Right forelimb (tissue), 1 donor: Measurements from ENCODE around the gene GIGYF2.

Source experiments
- DNase-seq: peaks from one replicate; pipeline ENCODE4 v3.0.0-alpha.2; 2018

Gene GIGYF2

DNA sequence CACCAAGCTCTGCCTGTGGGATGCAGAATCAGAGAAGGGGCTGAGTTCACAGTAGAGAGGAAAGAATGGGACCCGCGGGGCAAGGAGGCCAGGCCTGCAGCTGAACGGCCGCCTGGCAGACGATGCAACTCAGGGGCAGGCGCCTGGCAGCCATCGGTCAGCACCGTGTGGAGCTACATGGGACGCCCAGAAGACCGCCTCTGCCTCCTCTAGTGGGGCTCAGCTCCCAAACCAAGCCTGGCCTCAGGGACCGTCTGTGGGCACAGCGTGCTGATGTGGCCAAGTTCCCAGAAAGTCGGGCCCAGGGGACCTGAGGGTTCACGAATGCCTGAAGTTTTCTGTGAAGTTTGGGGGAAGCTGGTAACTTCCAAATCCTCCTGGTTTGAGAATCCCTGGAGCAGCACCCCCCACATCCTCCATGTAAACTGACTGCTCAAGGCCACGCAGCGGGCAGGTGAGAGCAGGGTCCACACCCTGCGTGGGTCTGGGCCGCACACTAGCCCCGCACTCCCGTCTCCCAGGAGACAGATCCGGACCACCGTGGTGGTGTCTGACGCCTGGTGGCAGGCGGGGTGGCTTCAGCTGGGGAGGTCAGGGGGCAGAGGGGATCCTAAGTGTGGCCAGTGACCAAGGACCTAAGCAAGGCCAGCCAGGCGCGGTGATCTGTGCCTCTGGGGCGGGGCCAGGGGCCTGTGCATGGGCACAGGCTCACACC is 187.6 kb downstream of the GIGYF2 start:
- no peak for DNase-seq

DNA sequence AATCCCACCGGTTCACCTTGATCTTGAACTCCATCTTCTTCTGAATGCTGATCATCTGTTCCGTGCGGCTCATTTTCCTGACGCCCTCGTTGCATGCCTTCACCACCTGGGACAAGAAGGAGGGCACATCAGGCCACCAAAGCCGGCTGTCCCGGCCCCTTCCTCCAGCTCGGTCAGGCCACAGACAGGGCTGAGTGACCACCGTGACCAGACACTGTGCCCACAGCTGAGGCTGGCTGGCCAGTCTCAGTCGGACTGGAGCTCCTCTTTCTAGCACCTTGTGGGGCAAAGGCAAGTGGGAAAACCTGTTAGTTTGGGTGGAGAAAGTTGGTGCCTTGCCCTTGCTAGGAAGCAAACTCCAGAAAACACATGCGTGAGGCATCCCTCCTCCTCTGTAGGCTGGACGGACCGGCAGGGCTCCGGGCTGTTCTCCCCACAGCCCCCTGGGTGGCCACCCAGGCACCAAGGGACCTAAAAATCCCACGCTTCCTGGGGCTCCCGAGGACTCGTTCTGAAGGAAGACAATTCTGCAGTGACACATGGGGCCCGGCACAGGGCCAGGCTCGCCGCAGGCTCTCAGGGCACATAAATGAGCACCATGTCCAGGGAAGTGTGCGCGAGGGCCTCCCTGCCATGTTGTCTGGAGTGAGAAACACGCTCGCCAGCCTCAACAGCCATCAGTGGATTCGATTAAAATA is 188.3 kb downstream of the GIGYF2 start:
- no peak for DNase-seq

DNA sequence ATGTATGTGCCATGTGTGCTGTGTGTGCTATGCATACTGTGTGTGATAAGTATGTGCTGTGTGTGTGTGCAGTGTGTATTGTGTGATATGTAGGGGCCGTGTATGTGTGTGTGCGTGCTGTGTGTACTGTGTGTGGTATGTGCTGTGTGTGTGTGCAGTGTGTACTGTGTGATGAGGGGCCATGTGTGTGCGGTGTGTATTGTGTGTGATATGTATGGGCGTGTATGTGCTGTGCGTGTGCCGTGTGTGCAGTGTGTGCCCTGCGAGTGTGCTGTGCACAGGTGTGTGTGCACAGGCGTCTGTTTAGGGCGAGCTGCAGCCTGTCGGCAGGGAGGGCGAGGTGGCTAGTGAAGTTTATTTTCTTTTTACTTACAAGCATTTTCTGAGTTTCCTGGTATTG is 189.0 kb downstream of the GIGYF2 start:
- DNase-seq, result no peak

DNA sequence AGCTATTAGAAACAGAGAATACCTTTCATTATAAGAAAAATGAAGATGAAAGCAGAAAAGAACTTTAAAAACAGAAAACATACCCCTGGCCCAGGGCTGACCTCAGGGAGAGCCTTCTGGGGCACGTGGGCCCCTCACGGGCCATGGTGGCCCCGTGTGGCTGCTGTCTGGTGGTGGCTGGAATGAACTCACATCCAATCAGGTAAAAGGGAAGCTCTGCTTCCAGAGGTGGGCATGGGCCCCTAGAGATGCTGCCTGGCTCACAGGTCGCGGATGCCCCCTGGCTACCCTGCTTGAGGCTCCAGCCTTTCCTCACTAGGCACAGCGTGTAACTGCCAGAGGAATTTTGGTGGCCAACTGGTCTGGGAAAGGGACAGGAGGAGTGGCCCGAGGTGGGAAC is 189.5 kb downstream of the GIGYF2 start:
- no peak for DNase-seq

DNA sequence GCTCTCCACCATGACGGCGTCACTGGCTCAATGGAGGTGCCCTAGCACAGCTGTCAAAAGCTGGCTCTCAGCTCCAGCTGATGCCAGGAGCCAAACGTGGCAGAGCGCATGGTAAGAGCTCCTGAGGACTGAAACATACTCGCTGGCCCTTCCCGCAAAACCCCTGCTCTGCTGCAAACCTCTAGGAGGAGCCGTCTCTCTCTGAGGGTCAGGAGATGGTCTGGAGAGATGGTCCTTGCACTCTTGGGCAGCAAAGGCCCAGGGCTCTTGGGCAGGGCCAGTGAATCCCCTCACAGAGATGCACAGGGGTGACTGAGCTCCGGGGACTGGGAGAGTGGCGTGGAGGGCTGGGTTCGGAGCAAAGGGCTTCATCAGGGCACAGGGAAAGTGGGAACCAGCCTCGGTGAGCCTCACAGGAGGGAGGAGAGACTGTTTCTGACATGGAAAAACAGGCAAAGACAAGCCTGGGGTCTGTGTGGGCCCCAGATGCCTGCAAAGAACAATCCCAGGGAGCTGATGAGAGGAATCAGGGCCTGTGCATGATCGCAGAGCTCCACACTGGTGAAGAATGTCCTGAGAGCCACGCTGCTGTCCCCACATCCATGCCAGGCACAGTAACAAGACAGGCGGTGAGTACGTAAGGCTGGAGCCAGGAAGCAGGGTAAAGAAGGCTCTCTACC is 190.2 kb downstream of the GIGYF2 start:
- no peak for DNase-seq

DNA sequence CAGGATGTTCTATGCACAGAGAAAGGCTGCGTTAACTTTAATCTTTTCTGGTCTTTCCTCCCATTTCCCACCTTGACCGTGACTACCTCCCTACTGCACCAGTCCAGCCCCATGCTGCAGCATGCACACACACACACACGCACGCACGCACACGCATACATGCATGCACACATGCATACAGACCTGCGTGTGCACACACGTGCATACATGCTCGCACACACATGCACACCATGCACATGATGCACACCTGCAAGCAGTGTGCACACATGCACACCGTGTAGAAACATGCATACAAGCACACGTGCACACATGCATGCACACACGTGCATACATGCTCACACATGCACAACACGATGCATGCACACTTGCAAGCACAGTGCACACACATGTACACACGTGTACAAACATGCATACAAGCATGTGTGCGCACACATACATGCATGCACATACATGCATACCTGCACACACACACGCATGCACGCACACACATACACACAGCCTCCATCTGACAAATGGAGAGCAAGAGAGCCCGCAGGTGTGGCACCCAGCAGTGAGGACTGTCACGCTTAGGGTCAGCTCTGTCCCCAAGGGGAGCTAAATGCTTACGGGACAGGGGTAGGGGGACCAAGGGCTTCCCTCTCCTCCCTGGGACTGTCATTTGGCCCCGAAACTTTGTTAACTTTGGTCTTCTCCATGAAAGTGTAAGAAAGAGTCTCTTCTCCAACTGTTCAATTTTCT is 191.1 kb downstream of the GIGYF2 start:
- DNase-seq, result no peak

DNA sequence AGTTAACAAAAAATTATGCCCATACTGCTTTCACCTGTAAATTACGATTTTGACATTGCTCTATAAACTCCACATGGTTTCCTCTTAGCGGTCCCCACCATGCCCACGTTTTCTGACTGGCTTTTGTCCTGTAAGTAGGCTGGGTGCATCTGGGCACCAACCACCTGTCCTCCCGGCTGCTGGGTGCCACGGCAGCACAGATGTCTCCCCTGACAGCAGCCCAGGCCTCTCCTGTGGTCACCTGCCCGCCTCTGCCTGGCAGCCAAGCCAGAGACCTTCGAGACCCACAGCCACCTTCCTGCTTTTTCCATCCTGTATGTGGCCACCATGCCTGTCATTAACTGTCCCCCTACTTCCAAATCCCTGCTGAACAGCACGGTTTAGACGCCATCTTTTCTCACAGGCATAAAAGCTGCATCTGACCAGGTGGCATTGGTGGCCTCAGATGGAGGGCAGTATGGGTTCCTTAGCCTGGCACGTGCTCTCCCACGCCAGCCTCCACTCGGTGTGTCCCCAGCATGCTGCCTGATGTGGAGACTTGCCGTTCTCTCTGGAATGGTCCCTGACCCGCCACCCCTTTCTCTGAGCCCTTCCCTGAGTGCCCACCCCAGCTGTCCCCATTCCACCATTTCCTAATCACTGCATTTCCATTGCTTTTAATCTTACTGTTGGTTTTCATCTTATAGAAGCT is 191.9 kb downstream of the GIGYF2 start:
- DNase-seq, result no peak

DNA sequence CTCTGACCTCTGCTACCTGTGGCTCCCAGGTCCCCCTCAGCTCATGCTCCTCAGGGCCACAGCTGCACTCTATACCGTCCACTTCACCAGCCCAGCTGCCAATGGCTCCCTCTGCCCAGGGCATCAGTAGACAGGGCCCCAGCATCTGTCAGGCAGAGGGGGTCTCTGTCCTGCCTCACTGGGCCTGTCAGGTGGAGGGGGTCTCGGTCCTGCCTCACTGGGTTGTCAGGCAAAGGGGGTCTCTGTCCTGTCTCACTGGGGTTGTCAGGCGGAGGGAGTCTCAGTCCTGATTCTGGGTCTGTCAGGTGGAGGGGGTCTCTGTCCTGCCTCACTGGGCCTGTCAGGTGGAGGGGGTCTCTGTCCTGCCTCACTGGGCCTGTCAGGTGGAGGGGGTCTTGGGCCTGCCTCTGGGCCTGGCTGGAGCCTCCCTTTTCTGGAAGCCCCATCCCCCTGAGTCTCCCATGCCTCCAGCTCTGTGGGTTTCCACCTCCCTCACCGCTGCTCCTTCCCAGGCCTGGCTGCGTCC is 192.8 kb downstream of the GIGYF2 start:
- no peak for DNase-seq

DNA sequence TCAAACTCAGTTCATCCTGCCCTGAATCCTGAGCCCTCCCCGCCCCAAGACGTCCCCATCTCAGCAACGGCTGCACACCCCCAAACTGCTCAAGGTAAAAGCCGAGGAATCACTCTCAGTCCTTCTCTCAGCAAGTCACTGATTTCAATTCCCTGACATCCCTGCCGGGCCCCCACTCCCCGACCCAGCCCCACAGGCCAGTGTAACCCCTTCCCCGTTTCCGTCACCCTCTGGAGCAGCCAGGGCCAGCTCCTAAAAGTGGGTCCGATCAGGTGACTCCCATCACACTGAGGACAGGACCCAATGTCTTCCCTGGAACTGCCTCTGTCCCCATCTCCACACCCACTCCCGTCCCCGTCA is 193.4 kb downstream of the GIGYF2 start:
- DNase-seq, result no peak

DNA sequence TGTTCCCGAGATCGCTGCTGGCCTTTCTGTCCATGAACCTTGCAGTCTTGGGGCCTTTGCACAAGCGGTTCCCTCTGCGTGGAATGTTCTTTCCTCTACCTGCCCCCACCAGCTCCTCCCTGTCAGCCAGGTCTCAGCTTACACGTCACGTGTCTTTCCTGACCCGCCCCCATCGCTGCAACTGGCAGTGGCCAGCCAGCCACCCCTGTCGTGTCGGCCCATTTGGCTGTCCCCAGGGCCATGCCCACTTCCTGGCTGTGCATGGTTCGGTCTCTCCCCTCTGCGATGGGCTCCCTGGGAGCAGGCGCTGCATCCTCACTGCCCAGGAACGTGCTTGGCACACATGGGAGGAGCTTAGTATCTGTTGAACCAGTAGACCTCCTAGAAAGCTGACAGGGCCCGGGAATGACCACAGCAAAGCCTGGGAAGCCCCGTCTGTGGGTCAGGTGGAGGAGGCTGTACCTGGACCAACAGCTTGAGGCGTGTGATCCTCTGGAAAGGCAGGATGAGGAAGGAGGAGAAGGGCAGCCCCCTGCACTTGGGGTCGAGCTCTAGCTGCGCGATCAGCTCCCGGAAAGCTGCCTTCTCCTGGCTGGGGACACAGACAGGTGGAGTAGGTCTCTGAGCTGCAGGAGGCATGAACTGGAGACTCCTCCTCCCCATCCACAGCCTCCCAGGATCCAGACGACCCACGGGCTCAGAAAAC is 193.9 kb downstream of the GIGYF2 start:
- DNase-seq, result no peak

DNA sequence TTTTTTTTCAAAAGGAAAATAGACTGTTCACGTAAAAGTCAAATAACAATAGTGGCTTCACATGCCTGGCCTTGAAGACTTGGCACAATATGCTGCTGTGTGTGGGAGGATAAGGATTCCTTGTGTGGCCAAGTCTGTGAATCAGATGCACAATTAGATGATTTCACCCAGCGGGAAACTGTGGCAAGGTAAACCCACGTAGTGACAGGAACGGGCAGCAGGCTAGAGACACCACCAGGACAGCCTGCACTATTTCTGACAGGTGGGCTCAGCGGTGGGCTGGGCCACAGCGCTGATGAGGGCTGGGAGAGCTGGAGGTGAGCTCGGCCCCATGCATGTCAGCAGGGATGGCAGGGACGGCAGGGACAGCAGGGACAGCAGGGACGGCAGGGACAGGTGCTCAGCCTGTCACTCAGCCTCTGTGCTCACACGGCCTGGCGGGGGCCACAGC is 194.5 kb downstream of the GIGYF2 start:
- DNase-seq, result no peak

DNA sequence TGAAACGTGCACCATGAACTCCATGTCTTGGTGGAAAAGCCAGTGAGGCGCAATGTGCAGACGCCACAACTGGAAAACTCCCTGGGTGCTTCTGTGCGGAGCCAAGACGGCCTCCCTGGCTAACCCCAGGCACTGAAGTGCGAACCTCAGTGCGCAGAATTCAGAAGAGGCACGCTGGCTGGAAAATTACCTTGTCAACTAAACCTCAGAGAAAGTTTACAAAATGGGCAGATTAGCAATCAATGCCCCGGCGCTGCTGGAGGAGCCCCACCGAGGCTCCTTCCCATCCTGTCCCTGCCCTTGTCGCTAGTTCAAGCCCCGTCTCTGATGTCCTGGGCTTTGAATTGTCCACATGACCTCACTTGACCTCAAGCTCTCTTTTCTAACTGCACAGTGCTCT is 195.1 kb downstream of the GIGYF2 start:
- no peak for DNase-seq

DNA sequence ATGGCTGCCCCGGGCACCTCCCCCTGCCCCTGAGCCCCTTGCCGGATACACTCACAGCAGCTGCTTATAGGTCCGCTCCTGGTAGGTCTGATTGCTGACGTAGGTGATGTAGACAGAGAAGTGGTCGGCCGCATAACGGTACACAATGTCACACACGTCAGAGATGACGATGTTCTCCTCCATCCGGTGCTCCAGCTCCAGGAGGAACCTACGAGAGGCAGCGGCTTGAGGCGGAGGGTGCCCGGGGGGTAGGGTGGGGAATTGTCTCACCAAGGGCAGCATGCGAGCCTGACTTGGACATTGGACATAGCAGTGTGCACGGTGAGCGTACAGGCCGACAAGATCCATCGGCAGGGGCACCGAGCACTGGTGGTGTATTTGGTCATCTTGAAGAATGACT is 195.7 kb downstream of the GIGYF2 start:
- DNase-seq, result no peak

DNA sequence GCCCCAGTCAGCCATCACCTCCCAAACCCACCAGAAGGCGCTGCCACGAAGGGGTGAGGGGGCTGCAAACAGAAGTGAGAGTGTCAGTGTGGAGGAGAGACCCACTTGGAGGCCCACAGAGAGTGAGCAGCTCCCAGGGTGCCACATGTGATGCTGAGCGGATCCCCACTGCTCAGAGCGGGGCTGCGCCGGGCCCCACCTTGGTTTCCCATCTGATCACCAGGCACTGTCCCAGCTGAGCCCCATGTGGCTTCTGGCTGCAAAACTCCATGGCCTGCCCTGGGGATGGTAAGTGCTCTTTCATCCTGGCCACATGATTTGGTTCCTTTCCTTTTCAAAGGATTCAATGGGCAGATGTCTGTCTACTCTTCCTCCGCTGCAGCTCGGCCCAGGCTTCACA is 196.7 kb downstream of the GIGYF2 start:
- no peak for DNase-seq

DNA sequence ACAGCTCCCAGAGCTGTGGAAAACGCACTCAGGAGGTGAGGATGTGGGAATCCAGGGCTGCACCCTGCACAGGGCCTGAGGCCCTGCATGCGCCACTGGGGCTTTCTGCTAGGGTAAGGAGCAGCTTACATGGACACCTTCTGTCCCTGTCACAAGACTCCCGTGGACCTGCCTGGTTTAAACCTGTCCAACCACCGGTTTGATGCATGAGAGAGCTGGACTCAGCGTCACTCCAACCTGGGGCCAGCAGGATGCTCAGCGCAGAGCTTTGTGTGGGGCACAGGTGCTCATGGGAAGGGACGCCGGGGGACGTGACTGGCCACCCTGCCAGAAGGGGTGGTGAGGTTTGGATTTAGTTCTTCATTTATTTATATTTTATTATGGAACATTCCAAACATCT is 197.1 kb downstream of the GIGYF2 start:
- no peak for DNase-seq

DNA sequence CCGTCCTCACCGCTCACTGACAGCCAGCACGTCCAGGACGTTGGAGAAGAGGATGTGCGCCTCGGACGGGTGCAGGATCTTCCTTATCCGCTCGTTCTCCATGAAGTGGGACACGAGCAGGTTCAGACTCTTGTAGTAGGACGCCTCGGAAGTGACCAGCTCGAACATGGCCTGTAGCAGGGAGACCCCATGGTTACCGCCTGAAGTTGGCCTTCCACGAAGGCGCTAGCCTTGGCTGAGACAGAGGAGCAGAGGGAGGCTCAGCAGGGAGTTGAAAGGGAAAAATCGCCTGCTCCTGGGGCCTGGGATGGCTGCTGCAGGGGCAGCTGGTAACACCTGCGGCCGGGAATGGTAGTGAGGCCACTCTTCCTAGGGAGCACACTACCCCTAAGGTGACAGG is 197.6 kb downstream of the GIGYF2 start:
- DNase-seq, result no peak

DNA sequence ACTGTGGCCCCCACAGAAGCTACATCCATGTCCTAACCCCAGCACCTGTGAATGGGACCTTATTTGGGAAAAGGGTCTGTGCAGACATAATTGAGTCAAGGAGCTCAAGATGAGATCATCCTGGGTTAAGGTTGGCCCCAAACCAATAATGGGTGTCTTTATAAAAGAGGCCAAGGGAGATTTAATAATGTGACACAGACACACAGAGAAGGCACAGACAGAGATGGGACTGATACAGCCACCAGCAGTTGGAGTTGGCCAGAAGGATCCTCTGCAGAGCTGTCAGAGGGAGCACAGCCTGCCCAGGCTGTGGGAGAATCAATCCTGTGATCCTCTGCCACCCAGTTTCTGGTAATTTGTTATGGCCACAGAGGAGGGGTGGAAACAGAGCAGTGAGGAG is 199.0 kb downstream of the GIGYF2 start:
- no peak for DNase-seq

DNA sequence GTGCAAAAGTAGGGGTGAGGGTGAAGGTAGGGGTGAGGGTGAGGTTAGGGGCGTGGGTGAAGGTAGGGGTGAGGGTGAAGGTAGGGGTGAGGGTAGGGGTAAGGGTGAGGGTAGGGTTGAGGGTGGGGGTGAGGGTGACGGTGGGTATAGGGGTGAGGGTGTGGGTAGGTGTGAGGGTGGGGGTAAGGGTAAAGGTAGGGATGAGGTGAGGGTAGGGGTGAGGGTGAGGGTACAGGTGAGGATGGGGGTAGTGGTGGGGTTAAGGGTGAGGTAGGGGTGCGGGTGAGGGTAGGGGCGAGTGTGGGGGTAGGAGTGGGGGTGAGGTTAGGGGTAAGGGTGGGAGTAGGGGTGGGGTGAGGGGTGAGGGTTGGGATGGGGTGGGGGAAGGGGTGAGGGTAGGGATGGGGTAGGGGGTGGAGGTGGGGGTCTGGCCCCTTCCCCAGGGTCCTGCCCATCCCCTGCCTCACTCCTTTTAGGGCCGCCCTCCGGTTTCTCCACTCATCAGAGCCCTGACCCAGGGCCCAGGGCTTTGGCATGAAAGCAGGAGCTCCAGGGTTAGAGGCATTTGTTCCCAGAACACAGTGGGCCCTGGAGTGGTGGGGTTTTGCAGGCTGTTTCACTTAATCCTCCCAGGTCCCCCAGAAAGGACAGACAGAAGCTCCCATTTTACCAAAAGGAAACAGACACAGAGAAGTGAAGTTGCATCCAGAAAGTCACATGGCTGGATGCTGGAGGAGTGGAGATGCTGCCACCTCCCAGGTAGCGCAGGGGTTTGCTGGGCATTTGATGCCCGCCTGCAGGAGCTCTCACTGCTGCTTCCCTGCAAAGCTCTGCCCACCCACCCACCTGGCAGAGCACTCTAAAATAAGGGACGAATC is 199.8 kb downstream of the GIGYF2 start:
- no peak for DNase-seq

DNA sequence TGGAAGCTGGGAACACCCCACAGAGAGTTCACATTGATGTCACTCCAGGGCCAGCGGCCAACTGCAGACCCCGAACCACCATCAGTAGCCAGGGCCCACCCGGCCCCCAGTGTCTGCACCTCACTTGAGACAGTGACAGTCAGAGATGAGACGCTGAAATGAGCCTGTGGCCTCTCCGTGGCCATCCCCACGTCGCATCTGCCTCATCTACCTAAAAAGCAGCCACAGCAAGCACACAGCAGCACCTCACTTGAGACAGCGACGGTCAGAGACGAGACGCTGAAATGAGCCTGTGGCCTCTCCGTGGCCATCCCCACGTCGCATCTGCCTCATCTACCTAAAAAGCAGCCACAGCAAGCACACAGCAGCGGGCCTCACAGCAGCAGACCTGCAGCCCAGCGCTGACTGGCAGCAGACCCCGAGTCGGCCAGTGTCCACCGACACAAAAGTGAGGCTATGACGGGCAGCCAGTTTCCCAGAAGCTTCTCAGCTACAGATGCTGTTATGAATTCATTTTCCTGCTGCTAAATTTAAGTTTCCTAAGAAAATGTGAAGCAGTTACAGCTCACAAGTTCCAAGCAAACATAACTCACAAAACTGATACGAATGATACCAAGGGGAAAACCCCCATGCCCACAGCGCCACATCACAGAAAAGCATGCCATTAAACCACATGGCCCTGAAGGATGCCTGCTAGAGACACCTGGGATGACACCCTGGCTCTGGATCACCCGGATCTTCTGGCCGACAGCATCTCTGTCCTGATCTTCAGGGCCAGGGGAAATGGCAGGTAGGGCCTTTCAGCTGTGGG is 200.7 kb downstream of the GIGYF2 start:
- no peak for DNase-seq
